Stimulated activated CD4-positive, alpha-beta T cell treated with anti-CD3 and anti-CD28 coated beads, Interleukin-15, amount 100 ng/mL, for 1 hour (primary cell): Measurements from ENCODE around the gene TUBB2B.
"Not testable (repeated sequence)": the region's sequence is repeated elsewhere in the genome, so short reads cannot be mapped to it uniquely, and the experiment has no call there.

Experiments used
- DNase-seq, 2 donors: peaks; one replicate each; pipeline ENCODE4 v3.0.0-alpha.2; 2020; ENCODE audit warnings: low read depth in 1 of 2, low spot score in 1 of 2

TUBB2B gene

GRCh38 chr6:3190779-3191178, 36.7 kb downstream of the TUBB2B start:
- no peak for DNase-seq

GRCh38 chr6:3190056-3190455, 37.4 kb downstream of the TUBB2B start:
- no peak for DNase-seq

DNA sequence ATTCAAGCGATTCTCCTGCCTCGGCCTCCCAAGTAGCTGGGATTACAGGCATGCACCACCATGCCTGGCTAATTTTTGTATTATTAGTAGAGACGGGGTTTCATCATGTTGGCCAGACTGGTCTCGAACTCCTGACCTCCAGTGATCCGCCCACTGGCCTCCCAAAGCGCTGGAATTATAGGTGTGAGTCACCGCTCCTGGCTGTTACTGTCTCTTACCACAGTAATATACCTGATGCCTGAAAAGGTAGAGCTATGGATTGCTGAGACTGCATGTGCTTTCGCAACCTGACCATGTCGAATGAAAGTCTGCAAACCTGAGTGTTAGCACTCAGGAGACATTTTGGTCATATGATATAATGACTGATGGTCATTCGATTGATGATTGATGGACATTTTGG, 38.3 kb downstream of the TUBB2B start:
- not testable (repeated sequence) for DNase-seq

GRCh38 chr6:3188262-3188661, 39.2 kb downstream of the TUBB2B start:
- no peak for DNase-seq

- no peak for DNase-seq
These were observed 40.5 kb downstream of the TUBB2B start for GRCh38 chr6:3186974-3187382.

GRCh38 chr6:3183066-3183465, 44.4 kb downstream of the TUBB2B start:
- DNase-seq, result no peak

- no peak for DNase-seq
These were observed 46.3 kb downstream of the TUBB2B start for GRCh38 chr6:3181105-3181504.

DNA sequence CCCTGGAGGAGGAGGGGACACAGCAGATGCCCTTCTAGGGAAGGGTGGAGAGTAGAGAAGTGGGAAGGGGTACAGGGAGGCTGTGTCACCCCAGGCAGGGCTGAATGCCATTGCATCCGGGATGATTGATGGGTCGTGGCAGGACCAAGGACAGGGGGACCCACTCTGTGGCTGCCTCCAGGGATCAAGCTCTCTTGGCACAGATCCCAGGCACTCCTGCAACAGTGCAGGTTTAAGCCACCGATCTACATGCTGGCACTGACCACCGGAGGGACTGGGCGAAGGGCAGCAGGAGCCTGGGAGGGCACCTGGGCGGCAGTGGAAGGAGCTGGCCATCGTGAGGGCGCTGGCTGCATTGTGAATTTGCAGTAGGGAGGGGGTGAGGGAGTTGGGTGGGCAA, 47.5 kb downstream of the TUBB2B start:
- not testable (repeated sequence) for DNase-seq

- DNase-seq, result not testable (repeated sequence)
These were observed 48.8 kb downstream of the TUBB2B start for GRCh38 chr6:3178666-3179065.

DNA sequence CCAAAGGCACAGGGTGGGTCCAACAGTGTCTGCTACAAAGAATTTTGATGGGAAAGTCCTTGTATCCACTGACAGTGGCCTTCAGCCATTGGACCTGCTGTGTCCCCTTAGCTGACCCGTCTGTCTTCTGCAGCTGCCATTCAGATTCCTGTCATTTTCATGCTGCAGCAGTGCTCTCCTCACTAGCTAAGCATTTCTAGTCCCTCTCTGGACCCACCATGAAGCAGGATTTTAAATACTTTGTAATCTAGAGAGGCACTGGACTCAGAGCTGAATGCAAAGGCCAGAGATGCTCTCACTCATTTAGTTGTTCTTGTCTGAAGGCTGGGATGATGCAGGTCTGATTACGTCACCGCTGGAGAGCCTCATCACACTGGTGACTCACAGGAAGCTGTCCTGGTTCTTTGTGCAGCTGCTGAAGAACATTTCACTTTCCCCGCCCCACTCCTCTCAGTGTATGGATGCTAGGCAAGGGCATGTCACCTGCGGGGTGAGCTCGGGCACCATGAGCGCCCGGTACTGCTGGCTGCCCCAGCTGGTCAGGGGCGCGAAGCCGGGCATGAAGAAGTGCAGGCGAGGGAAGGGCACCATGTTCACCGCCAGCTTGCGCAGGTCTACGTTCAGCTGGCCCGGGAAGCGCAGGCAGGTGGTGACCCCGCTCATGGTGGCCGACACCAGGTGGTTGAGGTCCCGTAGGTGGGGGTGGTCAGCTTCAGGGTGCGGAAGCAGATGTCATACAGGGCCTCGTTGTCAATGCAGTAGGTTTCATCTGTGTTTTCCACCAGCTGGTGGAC, 50.7 kb downstream of the TUBB2B start:
- DNase-seq, result no peak

GRCh38 chr6:3175715-3176402, 51.6 kb downstream of the TUBB2B start:
- no peak for DNase-seq
